IMR-90 (cell line): ENCODE measurements around the gene CSNK2A3. TPM values are rescaled to one million over a fixed set of nuclear protein-coding genes. Genes with fewer than 3 reads are reported as not detected.

Experiments
- ATAC-seq: fragments of 200-7000 bp; cut with Tn5 transposase; 2 replicates; pipeline ENCODE4 v1.9.1; 2020; ENCODE audit warnings: low read depth, mild to moderate bottlenecking, moderate library complexity
- BruUV-seq: library from RNA; stranded (reverse); fragments of 400-500 nt; replicated peaks from 2 replicates; lab custom pipeline; 2021; lab: Mats Ljungman, UMichigan
- CTCF ChIA-PET: fragments of 300-600 bp; formaldehyde crosslinking; extraction: SDS; loops from one replicate; lab custom pipeline; 2021; ENCODE audit warnings: antibody characterized with exemption; lab: Yijun Ruan, JAX
- POLR2A ChIA-PET: fragments of 300-600 bp; sonication (Branson Sonifier 250); formaldehyde crosslinking; loops from one replicate; lab custom pipeline; 2022; ENCODE audit warnings: antibody characterized with exemption; ENCODE audit not compliant: unreplicated experiment; lab: Charles Lee
- DNase-seq: peaks from one replicate; pipeline ENCODE4 v3.0.0; 2013
- H2AFZ ChIP-seq: replicated peaks from 2 replicates; pipeline ENCODE3; 2013; ENCODE audit warnings: low read length, mild to moderate bottlenecking; ENCODE audit not compliant: poor library complexity
- H2AK5ac ChIP-seq: 2 replicates; pipeline ENCODE4 v1.6.1; 2013; ENCODE audit warnings: low read depth, low read length, inconsistent platforms
- H2AK9ac ChIP-seq: replicated peaks from 2 replicates; pipeline ENCODE3; 2013; ENCODE audit warnings: mild to moderate bottlenecking, low read depth, low read length, moderate library complexity; ENCODE audit not compliant: poor library complexity
- H2BK120ac ChIP-seq: 2 replicates; pipeline ENCODE4 v1.6.1; 2013; ENCODE audit warnings: low read depth, low read length, inconsistent platforms
- H2BK15ac ChIP-seq: 3 replicates; pipeline ENCODE4 v1.6.1; 2013; ENCODE audit warnings: low read depth, low read length, inconsistent platforms
- H2BK20ac ChIP-seq: 2 replicates; pipeline ENCODE4 v1.6.1; 2013; ENCODE audit warnings: low read depth, mild to moderate bottlenecking, inconsistent platforms, low read length, moderate library complexity
- H2BK5ac ChIP-seq: 2 replicates; pipeline ENCODE4 v1.6.1; 2013; ENCODE audit warnings: mild to moderate bottlenecking, low read depth, low read length, inconsistent platforms; ENCODE audit not compliant: poor library complexity, severe bottlenecking
- H3K14ac ChIP-seq: replicated peaks from 2 replicates; pipeline ENCODE4 v1.6.1; 2013; ENCODE audit warnings: low read depth, low read length, inconsistent platforms
- H3K18ac ChIP-seq: 2 replicates; pipeline ENCODE4 v1.6.1; 2013; ENCODE audit warnings: low read depth, low read length, control low read depth
- H3K23ac ChIP-seq: 2 replicates; pipeline ENCODE4 v1.6.1; 2013; ENCODE audit warnings: low read depth, low read length, inconsistent platforms
- H3K27ac ChIP-seq: 2 replicates; pipeline ENCODE4 v1.5.1; 2013; ENCODE audit warnings: mild to moderate bottlenecking, control low read depth, low read length; ENCODE audit not compliant: insufficient read depth
- H3K27me3 ChIP-seq: 2 replicates; pipeline ENCODE4 v1.6.1; 2013; ENCODE audit warnings: low read length; ENCODE audit not compliant: control insufficient read depth, insufficient read depth
- H3K36me3 ChIP-seq: 2 replicates; pipeline ENCODE4 v1.6.1; 2013; ENCODE audit warnings: low read length, mixed read lengths; ENCODE audit not compliant: control insufficient read depth, insufficient read depth
- H3K4ac ChIP-seq: 2 replicates; pipeline ENCODE4 v1.6.1; 2013; ENCODE audit warnings: low read depth, low read length, inconsistent platforms
- H3K4me1 ChIP-seq: 2 replicates; pipeline ENCODE4 v1.6.1; 2013; ENCODE audit warnings: low read length, mixed read lengths; ENCODE audit not compliant: control insufficient read depth, insufficient read depth
- H3K4me2 ChIP-seq: 2 replicates; pipeline ENCODE4 v1.6.1; 2013; ENCODE audit warnings: low read depth, mild to moderate bottlenecking, control low read depth, low read length, moderate library complexity
- H3K4me3 ChIP-seq: 2 replicates; pipeline ENCODE4 v1.5.1; 2013; ENCODE audit warnings: low read depth, mild to moderate bottlenecking, control low read depth, low read length, moderate library complexity; ENCODE audit not compliant: insufficient read depth
- H3K56ac ChIP-seq: 2 replicates; pipeline ENCODE4 v1.6.1; 2013; ENCODE audit warnings: low read length, inconsistent platforms; ENCODE audit not compliant: insufficient read depth; ENCODE audit errors: extremely low read depth
- H3K79me1 ChIP-seq, 2 experiments: 2 replicates each; pipeline ENCODE4 v1.6.1; 2013; ENCODE audit warnings: low read length in 2 of 2, inconsistent platforms in 1 of 2, low read depth in 1 of 2
- H3K9ac ChIP-seq: 2 replicates; pipeline ENCODE4 v1.6.1; 2013; ENCODE audit warnings: low read depth, low read length, control low read depth
- H3K9me1 ChIP-seq: 2 replicates; pipeline ENCODE4 v1.6.1; 2013; ENCODE audit warnings: low read length, inconsistent platforms; ENCODE audit not compliant: insufficient read depth
- H3K9me3 ChIP-seq: 2 replicates; pipeline ENCODE4 v1.6.1; 2013; ENCODE audit warnings: low read length; ENCODE audit not compliant: control insufficient read depth, insufficient read depth
- H4K20me1 ChIP-seq: 2 replicates; pipeline ENCODE4 v1.6.1; 2013; ENCODE audit warnings: low read length, inconsistent platforms; ENCODE audit not compliant: insufficient read depth
- H4K5ac ChIP-seq: 2 replicates; pipeline ENCODE4 v1.6.1; 2013; ENCODE audit warnings: mild to moderate bottlenecking, low read depth, low read length, control low read depth
- H4K8ac ChIP-seq, 2 experiments: 2 replicates each; pipeline ENCODE4 v1.6.1; 2013; ENCODE audit warnings: low read depth in 2 of 2, low read length in 2 of 2, control low read depth in 1 of 2, inconsistent platforms in 1 of 2
- H4K91ac ChIP-seq: 2 replicates; pipeline ENCODE4 v1.6.1; 2013; ENCODE audit warnings: low read depth, low read length, inconsistent platforms; ENCODE audit not compliant: insufficient read depth
- BHLHE40 ChIP-seq: fragments of 150-350 bp; IDR thresholded peaks from 2 replicates; pipeline ENCODE4 v1.6.1; 2016; ENCODE audit warnings: mild to moderate bottlenecking, low read depth, low read length
- CEBPB ChIP-seq: IDR thresholded peaks from 2 replicates; pipeline ENCODE4 v1.6.1; 2012; ENCODE audit warnings: low read depth, low read length, improper control_type of control experiment
- CHD1 ChIP-seq: IDR thresholded peaks from 2 replicates; pipeline ENCODE4 v1.6.1; 2012; ENCODE audit warnings: low read depth, low read length, improper control_type of control experiment
- CTCF ChIP-seq: conservative IDR thresholded peaks from 2 replicates; pipeline ENCODE4 v1.5.1; 2012; ENCODE audit warnings: mild to moderate bottlenecking, low read depth, low read length, improper control_type of control experiment
- FOS ChIP-seq: fragments of 150-350 bp; IDR thresholded peaks from 2 replicates; pipeline ENCODE4 v1.6.1; 2016; ENCODE audit warnings: low read depth, low read length
- MAFK ChIP-seq: IDR thresholded peaks from 2 replicates; pipeline ENCODE4 v1.6.1; 2012; ENCODE audit warnings: low read depth, low read length, improper control_type of control experiment
- MAZ ChIP-seq: IDR thresholded peaks from 2 replicates; pipeline ENCODE4 v1.6.1; 2012; ENCODE audit warnings: low read depth, mild to moderate bottlenecking, low read length, improper control_type of control experiment, moderate library complexity, borderline replicate concordance
- MXI1 ChIP-seq: IDR thresholded peaks from 2 replicates; pipeline ENCODE4 v1.6.1; 2012; ENCODE audit warnings: low read depth, mild to moderate bottlenecking, low read length, moderate library complexity, borderline replicate concordance
- NFE2L2 ChIP-seq: fragments of 150-350 bp; IDR thresholded peaks from 2 replicates; pipeline ENCODE4 v1.6.1; 2016; ENCODE audit warnings: low read depth, mild to moderate bottlenecking, low read length
- POLR2A ChIP-seq: IDR thresholded peaks from 2 replicates; pipeline ENCODE4 v1.6.1; 2012; ENCODE audit warnings: mild to moderate bottlenecking, low read depth, low read length
- RAD21 ChIP-seq: IDR thresholded peaks from 2 replicates; pipeline ENCODE4 v1.6.1; 2012; ENCODE audit warnings: low read length, improper control_type of control experiment
- RCOR1 ChIP-seq: IDR thresholded peaks from 2 replicates; pipeline ENCODE4 v1.6.1; 2012; ENCODE audit warnings: mild to moderate bottlenecking, low read length, improper control_type of control experiment; ENCODE audit not compliant: insufficient replicate concordance
- RFX5 ChIP-seq: IDR thresholded peaks from 2 replicates; pipeline ENCODE4 v1.8.0; 2012; ENCODE audit warnings: low read depth, mild to moderate bottlenecking, low read length, moderate library complexity
- SMC3 ChIP-seq: fragments of 150-350 bp; IDR thresholded peaks from 2 replicates; pipeline ENCODE4 v1.6.1; 2016; ENCODE audit warnings: low read depth, mild to moderate bottlenecking, antibody characterized with exemption, low read length, moderate library complexity
- USF2 ChIP-seq: fragments of 150-350 bp; IDR thresholded peaks from 2 replicates; pipeline ENCODE4 v1.6.1; 2017; ENCODE audit warnings: mild to moderate bottlenecking, antibody characterized with exemption, low read length, low read depth
- WGBS, 2 experiments: methylation state at CpG; one replicate each; pipeline versions ENCODE4 v1.1.5 to v1.1.7; 2013; ENCODE audit warnings: missing lambda C conversion rate in 2 of 2; ENCODE audit not compliant: insufficient read length in 1 of 2; ENCODE audit errors: extremely low coverage in 2 of 2; 5-methylcytosine and 5-hydroxymethylcytosine counted together
- dilution Hi-C: fragments of 300-500 bp; cut with HindIII; formaldehyde crosslinking; loops from one replicate; pipeline ENCODE4 v1.14.3; 2018; ENCODE audit warnings: low sequenced_read_pairs; ENCODE audit not compliant: unreplicated experiment
- in situ Hi-C: fragments of 300-500 bp; cut with MboI; formaldehyde crosslinking; loops from 3 replicates; pipeline ENCODE4 v1.14.3; 2019; ENCODE audit warnings: low sequenced_read_pairs, inconsistent platforms, mixed read lengths
- intact Hi-C: fragments of 100-400 bp; cut with micrococcal nuclease; formaldehyde crosslinking; loops from 2 replicates; pipeline ENCODE4 v1.10.0; 2022
- polyA plus RNA-seq, 3 experiments: library from polyadenylated mRNA; depleted of rRNA; stranded (reverse); fragments of >200 nt; gene quantifications; 2 replicates each; pipeline ENCODE4 v1.2.3, GENCODE V29; 2012; ENCODE audit warnings: low replicate concordance in 1 of 3
- total RNA-seq: library from RNA; depleted of rRNA; stranded (reverse); fragments of >200 nt; gene quantifications from 2 replicates; pipeline ENCODE4 v1.2.3, GENCODE V29; 2012

CSNK2A3 gene
- total and polyA plus RNA-seq, 2 of the 4 experiments (the other 2 are of a cell fraction): 1.2 to 3.2 TPM

GRCh38 chr11:11324090-11324489, 29.0 kb downstream of the CSNK2A3 start:
- Histone ChIP-seq H3K79me1 (no peaks in the 10 kb centered on the region), H2BK20ac (no peak overlapping the region), H2AK5ac (no peak overlapping the region), H4K91ac (no peak overlapping the region), H3K4me1 (no peaks in the 10 kb centered on the region), H3K27me3 (peaks cover 2% of the 10 kb centered on the region), H3K9me3 (no peaks in the 10 kb centered on the region), H3K18ac (no peak overlapping the region), H2AK9ac (no peak overlapping the region), H3K36me3 (no peaks in the 10 kb centered on the region), H3K27ac (no peak overlapping the region), H2BK120ac (no peak overlapping the region), H3K4ac (no peak overlapping the region), H2BK15ac (no peak overlapping the region), H3K4me3 (no peak overlapping the region), H4K5ac (no peak overlapping the region), H4K20me1 (no peaks in the 10 kb centered on the region), H3K4me2 (no peak overlapping the region), H4K8ac (no peak overlapping the region), H3K56ac (no peak overlapping the region), H2BK5ac (no peak overlapping the region), H3K14ac (no peak overlapping the region), H3K9ac (no peak overlapping the region), H3K9me1 (no peaks in the 10 kb centered on the region), H2AFZ (no peak overlapping the region), H3K23ac (no peak overlapping the region)
- WGBS, 2 experiments: no CpG with 5 or more reads among the region's 1 CpG
- dilution Hi-C loops (no loop called here), intact Hi-C loops (no loop called here), in situ Hi-C loops (no loop called here)
- no peak for TF ChIP-seq USF2
- no peak for TF ChIP-seq POLR2A
- TF ChIP-seq RFX5: no peak
- no peak for TF ChIP-seq MAFK
- TF ChIP-seq CEBPB: no peak
- no peak for TF ChIP-seq CTCF
- TF ChIP-seq FOS: no peak
- no peak for TF ChIP-seq MAZ
- TF ChIP-seq SMC3: no peak
- no peak for TF ChIP-seq MXI1
- TF ChIP-seq RAD21: no peak
- no peak for TF ChIP-seq NFE2L2
- no peak for TF ChIP-seq CHD1
- TF ChIP-seq BHLHE40: no peak
- no peak for TF ChIP-seq RCOR1
- CTCF ChIA-PET: no interaction called here
- POLR2A ChIA-PET: no interaction called here
- BruUV-seq: no TSS peak
- DNase-seq: peak; percentile 42
- no peak for ATAC-seq
